Muscle of arm (tissue), 12 donors: ENCODE data around the gene EXOC6B. TPM values are rescaled to one million over a fixed set of nuclear protein-coding genes. Genes with fewer than 3 reads are reported as not detected.
"Not testable (repeated sequence)": the region's sequence is repeated elsewhere in the genome, so short reads cannot be mapped to it uniquely, and the experiment has no call there.

Experiments
- DNase-seq: peaks from one replicate; pipeline ENCODE4 v3.0.0-alpha.2; 2013
- polyA plus RNA-seq, 12 donors: library from polyadenylated mRNA; unstranded; fragments of 120-200 nt; gene quantifications; one replicate each; pipeline ENCODE4 v1.2.1, GENCODE V29; 2013; ENCODE audit not compliant: insufficient read length in 12 of 12

Gene EXOC6B
- polyA plus RNA-seq, 12 donors = 7.4 to 22.0 (median 12.3) TPM; not detected in 1

GRCh38 chr2:72689579-72690195 lies 136.1 kb downstream of the EXOC6B start:
- DNase-seq = no peak

- no peak for DNase-seq
Measured at GRCh38 chr2:72685638-72686213, 140.1 kb downstream of the EXOC6B start.

DNA sequence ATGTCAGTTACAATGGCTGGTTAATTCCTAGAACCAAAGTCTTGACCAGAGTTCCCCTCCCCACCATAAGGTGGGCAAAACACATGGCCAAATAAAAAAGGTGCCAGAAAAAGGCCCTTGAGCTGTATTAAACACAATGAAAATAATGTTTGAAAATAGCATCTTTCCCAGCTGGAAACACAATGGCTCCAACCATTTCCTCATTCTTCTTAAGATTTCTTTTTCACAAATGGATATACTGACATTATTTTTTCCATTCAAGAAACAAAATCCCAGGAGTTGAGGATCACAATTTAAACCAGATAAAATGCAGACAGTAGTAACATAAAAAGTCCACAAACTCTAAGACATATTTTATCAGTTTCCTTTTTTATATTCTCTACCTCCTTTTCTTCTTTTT lies 143.8 kb downstream of the EXOC6B start:
- peak; percentile 12 for DNase-seq

- DNase-seq = no peak
Measured at GRCh38 chr2:72681016-72681995, 144.5 kb downstream of the EXOC6B start.

- no peak for DNase-seq
Measured at GRCh38 chr2:72678024-72678423, 147.8 kb downstream of the EXOC6B start.

DNA sequence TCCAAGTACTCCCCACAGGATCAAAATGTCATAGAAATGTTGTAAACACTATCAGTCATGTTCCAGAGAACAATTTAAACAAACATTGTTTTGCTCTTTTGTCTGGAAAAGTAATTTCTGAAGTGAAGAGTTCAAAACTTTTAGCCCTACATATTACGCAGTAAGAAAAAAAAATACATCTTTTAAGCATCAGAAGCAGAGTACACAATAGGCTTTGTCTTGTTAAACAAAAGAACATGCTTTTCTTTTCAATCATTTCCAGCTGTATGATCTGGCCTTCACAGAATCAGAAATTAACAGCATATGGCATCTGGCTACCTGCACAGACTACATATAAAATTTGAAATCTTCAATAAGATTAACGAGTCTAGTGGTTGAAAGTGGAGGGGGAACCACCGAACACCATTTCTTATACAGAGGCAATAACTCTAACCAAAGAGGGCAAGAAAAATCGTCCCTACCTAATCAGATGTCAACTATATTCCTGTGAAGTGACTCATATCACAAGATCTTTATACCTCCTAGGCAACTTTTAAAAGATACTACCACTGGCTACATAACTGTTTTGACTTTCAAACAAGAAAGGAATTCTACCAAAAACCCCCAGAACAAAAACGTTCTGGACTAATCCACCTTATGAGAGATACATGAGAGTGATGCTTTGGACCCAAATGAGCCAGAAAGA lies 149.3 kb downstream of the EXOC6B start:
- DNase-seq = peak; percentile 7

DNA sequence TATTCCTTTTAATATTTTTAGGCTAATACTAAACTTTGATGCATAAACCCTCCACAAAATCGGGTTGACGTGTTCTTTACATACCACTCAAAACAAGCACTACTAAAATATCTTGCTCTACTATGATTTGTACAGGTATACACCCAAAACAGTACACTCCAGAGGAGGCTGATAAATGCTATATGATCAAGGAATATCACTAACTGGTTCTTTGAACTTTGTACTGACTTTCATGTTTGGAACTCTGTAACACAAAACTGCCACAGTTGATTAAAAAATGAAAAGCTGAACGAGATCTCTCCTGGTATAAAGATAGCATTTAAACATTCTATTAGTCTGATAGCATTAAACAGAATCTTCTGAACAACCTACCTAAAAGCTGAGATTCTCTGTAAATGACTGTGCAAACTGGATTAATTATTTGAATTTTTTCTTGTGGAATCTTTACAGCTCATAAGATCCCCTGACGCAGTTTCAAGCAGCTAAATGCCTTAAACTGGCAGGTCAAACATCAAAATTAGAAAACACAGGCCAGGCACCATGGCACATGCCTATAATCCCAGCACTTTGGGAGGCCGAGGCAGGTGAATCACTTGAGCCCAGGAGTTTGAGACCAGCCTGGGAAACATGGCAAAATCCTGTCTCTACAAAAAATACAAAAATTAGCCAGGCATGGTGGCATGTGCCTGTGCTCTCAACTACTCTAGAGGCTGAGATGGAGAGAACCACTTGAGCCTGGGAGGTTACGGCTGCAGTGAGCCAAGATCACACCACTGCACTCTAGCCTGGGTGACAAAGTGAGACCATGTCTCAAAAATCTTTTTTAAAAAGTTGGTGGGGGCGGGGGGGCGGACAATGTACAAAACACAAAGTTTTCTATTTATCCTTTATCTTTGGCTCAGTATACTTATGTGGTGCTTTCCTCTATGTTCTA lies 150.6 kb downstream of the EXOC6B start:
- DNase-seq = no peak

DNA sequence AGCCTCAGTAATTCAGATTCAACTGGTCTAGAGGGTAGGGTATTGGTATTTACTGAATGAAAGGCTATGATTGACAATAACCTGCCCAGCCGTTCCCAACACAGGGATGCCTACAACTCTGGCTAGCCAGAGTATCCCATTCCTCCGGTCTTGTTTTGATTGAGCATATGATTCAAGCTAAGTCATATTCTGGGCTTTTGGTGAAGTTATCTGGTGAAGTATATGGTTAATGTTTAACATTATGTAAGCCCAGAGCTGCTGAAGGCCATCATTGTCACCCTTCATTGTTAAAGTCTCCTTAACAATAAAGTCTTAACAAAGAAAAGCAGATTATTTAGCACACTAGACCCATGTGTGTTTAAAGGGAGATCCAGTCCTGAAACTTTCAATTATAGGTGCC lies 152.6 kb downstream of the EXOC6B start:
- DNase-seq = no peak

- DNase-seq = no peak
Measured at GRCh38 chr2:72669121-72669520, 156.7 kb downstream of the EXOC6B start.

- no peak for DNase-seq
Measured at GRCh38 chr2:72668647-72669046, 157.2 kb downstream of the EXOC6B start.

- DNase-seq = no peak
Measured at GRCh38 chr2:72665448-72665847, 160.4 kb downstream of the EXOC6B start.

DNA sequence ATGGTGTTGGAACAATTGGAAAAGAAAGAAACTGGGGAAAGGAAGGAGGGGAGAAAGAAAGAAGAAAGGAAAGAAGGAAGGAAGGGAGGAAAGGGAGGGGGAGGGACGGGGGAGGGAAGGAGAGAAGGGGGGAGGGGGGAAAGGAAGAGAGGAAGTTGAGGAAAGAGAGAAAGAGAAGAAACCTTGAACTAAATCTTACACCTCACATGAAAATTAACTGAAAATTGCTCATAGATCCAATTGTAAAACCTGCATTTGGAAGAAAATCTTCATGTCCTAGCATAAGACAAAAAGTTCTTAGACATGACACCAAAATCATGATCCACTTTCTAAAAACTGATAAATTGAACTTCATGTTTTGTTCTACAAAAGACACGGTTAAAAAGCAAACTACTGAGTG lies 163.8 kb downstream of the EXOC6B start:
- no peak for DNase-seq

DNA sequence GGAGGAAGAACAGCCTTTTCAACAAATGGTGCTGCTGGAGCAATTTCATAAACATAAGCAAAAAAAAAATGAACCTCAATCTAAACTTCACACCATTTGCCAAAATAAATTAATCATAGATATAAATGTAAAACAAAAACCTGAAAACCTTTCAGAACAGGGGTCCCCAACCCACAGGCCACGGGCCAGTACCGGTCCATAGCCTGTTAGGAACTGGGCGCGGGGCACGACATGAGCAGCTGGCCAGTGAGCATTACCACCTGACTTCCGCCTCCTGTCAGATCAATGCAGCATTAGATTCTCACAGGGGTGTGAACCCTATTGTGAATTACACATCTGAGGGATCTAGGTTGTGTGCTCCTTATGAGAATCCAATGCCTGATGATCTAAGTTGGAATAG lies 176.0 kb downstream of the EXOC6B start:
- no peak for DNase-seq

DNA sequence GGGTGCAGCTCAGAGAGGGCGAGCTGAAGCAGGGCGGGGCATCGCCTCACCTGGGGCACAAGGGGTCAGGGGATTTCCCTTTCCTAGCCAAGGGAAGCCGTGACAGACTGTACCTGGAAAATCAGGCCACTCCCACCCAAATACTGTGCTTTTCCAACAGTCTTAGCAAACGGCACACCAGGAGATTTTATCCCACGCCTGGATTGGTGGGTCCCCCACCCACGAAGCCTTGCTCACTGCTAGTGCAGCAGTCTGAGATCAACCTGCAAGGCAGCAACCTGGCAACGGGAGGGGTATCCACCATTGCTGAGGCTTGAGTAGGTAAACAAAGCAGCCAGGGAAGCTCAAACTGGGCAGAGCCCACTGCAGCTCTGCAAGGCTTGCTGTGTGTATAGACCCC lies 184.6 kb downstream of the EXOC6B start:
- DNase-seq = not testable (repeated sequence)

GRCh38 chr2:72638600-72639211 lies 187.1 kb downstream of the EXOC6B start:
- DNase-seq = no peak

- DNase-seq = no peak
Measured at GRCh38 chr2:72636210-72636609, 189.6 kb downstream of the EXOC6B start.

- no peak for DNase-seq
Measured at GRCh38 chr2:72630767-72631166, 195.1 kb downstream of the EXOC6B start.

DNA sequence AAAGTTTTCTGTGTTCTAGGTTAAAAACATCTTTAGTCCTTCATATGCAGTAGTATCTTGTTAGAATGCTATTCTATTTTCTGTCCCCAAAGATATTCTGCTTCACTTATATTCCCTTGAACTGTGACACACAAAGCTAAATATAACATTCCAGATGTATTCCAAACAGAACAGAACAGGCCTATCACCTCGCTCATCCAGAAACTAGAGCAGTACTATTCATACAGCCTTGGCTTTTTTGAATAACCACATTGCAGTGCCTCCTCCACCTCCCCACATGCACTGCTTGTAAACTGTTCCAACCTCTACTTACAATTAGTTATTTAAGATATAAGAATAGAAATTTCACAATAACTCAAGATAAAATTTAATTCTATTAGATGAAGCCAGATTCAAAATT lies 196.8 kb downstream of the EXOC6B start:
- DNase-seq = no peak

GRCh38 chr2:72627083-72627482 lies 198.8 kb downstream of the EXOC6B start:
- DNase-seq = no peak

- peak; percentile 59 for DNase-seq
Measured at GRCh38 chr2:72625366-72625765, 200.5 kb downstream of the EXOC6B start.

- no peak for DNase-seq
Measured at GRCh38 chr2:72623481-72623880, 202.4 kb downstream of the EXOC6B start.
